ENCODE results near the gene BCAS1.

BCAS1 gene

GRCh38 chr20:53930651-53931504 lies 139.5 kb downstream of the BCAS1 start:
- H2BK120ac ChIP-seq (ENCODE audit: insufficient read depth, low read length, poor library complexity) = no peak overlapping the region
- no peak overlapping the region for H3K27ac ChIP-seq (ENCODE audit: low read depth, low read length)
- H3K4me3 ChIP-seq (ENCODE audit: low read depth, low read length) = no peak overlapping the region
- H3K79me2 ChIP-seq (ENCODE audit: control insufficient read depth, insufficient read depth, low read length, poor library complexity) = no peaks in the 10 kb centered on the region
- H3K9me3 ChIP-seq (ENCODE audit: insufficient read depth, low read depth, low read length) = no peaks in the 10 kb centered on the region
- H3K9ac ChIP-seq (ENCODE audit: low read length) = no peak overlapping the region
- H3K4me1 ChIP-seq (ENCODE audit: control insufficient read depth in 1 of 2, insufficient read depth in 2 of 2, low read length in 2 of 2) = peaks cover 0 to 2% of the 10 kb centered on the region in 2 experiments
- H3K79me1 ChIP-seq (ENCODE audit: low read length) = peaks cover 2% of the 10 kb centered on the region
- WGBS (ENCODE audit: extremely low coverage, insufficient coverage, insufficient read length) = no CpG with 5 or more reads among the region's 3 CpGs
- no peak overlapping the region for H4K12ac ChIP-seq (ENCODE audit: low read depth, low read length)
- H4K8ac ChIP-seq (ENCODE audit: low read depth, low read length) = no peak overlapping the region
- H3K36me3 ChIP-seq (ENCODE audit: control insufficient read depth in 1 of 2, insufficient read depth in 2 of 2, low read length in 2 of 2) = no peaks in the 10 kb centered on the region
- no peak overlapping the region for H2AK5ac ChIP-seq (ENCODE audit: low read length)
- no peak overlapping the region for H4K91ac ChIP-seq (ENCODE audit: low read depth, low read length)
- H2BK12ac ChIP-seq (ENCODE audit: low read length) = no peak overlapping the region
- H3K4me2 ChIP-seq (ENCODE audit: low read length) = no peak overlapping the region
- no peak overlapping the region for H3K23ac ChIP-seq (ENCODE audit: low read length)
- H3K18ac ChIP-seq (ENCODE audit: low read length) = no peak overlapping the region
- no peaks in the 10 kb centered on the region for H3K27me3 ChIP-seq (ENCODE audit: insufficient read depth, low read length)
- peak in 1 of 2 donors; percentile 21 for DNase-seq
- no peak overlapping the region for H3K4ac ChIP-seq (ENCODE audit: low read depth, low read length)
- H3K14ac ChIP-seq (ENCODE audit: low read length) = no peak overlapping the region
- no peak overlapping the region for H2BK5ac ChIP-seq (ENCODE audit: low read depth, low read length, poor library complexity)
- no peak overlapping the region for H2AFZ ChIP-seq (ENCODE audit: insufficient read depth, low read length, poor library complexity)

DNA sequence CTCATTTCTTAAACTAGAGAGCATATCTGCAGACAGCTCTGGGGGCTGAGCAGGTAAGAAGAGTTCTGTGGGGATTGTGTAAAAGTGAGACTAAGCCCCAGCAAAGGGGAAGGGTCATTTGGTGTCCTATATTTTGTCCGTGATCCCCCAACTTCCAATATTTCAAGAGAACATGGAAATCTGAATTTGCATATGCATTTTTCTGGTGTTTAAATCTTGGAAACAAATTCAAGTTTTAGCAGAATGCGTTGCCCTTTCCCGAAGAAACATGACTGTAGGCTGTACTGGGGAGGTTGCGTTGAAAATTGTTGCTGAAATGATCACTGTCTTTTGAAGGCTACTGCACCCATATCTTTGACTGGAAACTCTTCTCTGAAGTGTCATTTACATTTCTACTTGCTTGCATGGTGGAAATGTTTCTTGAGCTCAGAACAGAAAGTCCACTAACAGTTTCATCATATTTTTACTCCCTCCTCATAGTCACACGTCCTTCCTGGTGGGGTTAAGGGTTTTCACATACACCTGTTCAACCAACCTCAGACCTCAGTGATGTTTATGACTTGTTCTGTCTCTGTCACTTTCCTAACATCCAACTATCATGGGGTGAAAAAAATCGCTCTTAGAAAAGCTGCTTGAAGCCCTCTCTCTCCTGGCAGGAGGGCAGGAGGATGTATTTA lies 140.3 kb downstream of the BCAS1 start:
- Histone ChIP-seq H4K8ac (ENCODE audit: low read depth, low read length) (no peak overlapping the region), H2BK12ac (ENCODE audit: low read length) (no peak overlapping the region), H3K4me2 (ENCODE audit: low read length) (no peak overlapping the region), H3K27ac (ENCODE audit: low read depth, low read length) (no peak overlapping the region), H3K23ac (ENCODE audit: low read length) (no peak overlapping the region), H3K4ac (ENCODE audit: low read depth, low read length) (no peak overlapping the region), H4K12ac (ENCODE audit: low read depth, low read length) (no peak overlapping the region), H3K79me2 (ENCODE audit: control insufficient read depth, insufficient read depth, low read length, poor library complexity) (no peaks in the 10 kb centered on the region), H3K9me3 (ENCODE audit: insufficient read depth, low read depth, low read length) (no peaks in the 10 kb centered on the region), H3K14ac (ENCODE audit: low read length) (no peak overlapping the region), H3K79me1 (ENCODE audit: low read length) (peaks cover 2% of the 10 kb centered on the region), H2AK5ac (ENCODE audit: low read length) (no peak overlapping the region), H3K18ac (ENCODE audit: low read length) (no peak overlapping the region), H3K27me3 (ENCODE audit: insufficient read depth, low read length) (no peaks in the 10 kb centered on the region), H4K91ac (ENCODE audit: low read depth, low read length) (no peak overlapping the region), H3K4me1 (ENCODE audit: control insufficient read depth in 1 of 2, insufficient read depth in 2 of 2, low read length in 2 of 2) (no peaks in the 10 kb centered on the region), H2AFZ (ENCODE audit: insufficient read depth, low read length, poor library complexity) (no peak overlapping the region), H3K36me3 (ENCODE audit: control insufficient read depth in 1 of 2, insufficient read depth in 2 of 2, low read length in 2 of 2) (no peaks in the 10 kb centered on the region), H2BK5ac (ENCODE audit: low read depth, low read length, poor library complexity) (no peak overlapping the region), H3K9ac (ENCODE audit: low read length) (no peak overlapping the region), H2BK120ac (ENCODE audit: insufficient read depth, low read length, poor library complexity) (no peak overlapping the region), H3K4me3 (ENCODE audit: low read depth, low read length) (no peak overlapping the region)
- DNase-seq = no peak
- WGBS (ENCODE audit: extremely low coverage, insufficient coverage, insufficient read length) = no CpG with 5 or more reads among the region's 6 CpGs

DNA sequence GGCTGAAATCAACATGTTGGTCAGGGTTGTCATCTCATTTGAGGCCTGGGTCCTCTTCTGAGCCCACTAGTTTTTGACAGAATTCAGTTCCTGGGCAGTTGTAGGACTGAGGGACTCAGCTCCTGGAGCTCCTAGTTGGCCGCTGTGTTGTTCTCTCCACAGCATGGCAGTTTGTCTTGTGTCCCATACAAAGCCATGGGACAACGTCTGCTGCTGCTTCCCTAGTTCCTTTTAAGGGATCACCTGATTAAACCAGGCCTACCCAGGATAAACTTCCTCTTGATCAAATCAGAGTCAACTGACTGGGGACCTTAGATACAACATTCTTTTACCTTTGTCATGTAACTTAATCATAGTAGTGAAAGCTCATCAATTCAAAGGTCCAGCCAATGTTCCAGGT lies 141.0 kb downstream of the BCAS1 start:
- Histone ChIP-seq H2BK12ac (ENCODE audit: low read length) (peak overlapping the region; percentile 64), H2BK120ac (ENCODE audit: insufficient read depth, low read length, poor library complexity) (no peak overlapping the region), H2BK5ac (ENCODE audit: low read depth, low read length, poor library complexity) (no peak overlapping the region), H3K36me3 (ENCODE audit: control insufficient read depth in 1 of 2, insufficient read depth in 2 of 2, low read length in 2 of 2) (no peaks in the 10 kb centered on the region), H3K79me1 (ENCODE audit: low read length) (peaks cover 2% of the 10 kb centered on the region), H2AFZ (ENCODE audit: insufficient read depth, low read length, poor library complexity) (no peak overlapping the region), H3K14ac (ENCODE audit: low read length) (no peak overlapping the region), H3K4me1 (ENCODE audit: control insufficient read depth in 1 of 2, insufficient read depth in 2 of 2, low read length in 2 of 2) (no peaks in the 10 kb centered on the region), H3K27me3 (ENCODE audit: insufficient read depth, low read length) (no peaks in the 10 kb centered on the region), H3K4me2 (ENCODE audit: low read length) (no peak overlapping the region), H2AK5ac (ENCODE audit: low read length) (no peak overlapping the region), H3K27ac (ENCODE audit: low read depth, low read length) (no peak overlapping the region), H3K4me3 (ENCODE audit: low read depth, low read length) (no peak overlapping the region), H3K23ac (ENCODE audit: low read length) (no peak overlapping the region), H3K9me3 (ENCODE audit: insufficient read depth, low read depth, low read length) (no peaks in the 10 kb centered on the region), H3K79me2 (ENCODE audit: control insufficient read depth, insufficient read depth, low read length, poor library complexity) (no peaks in the 10 kb centered on the region), H3K9ac (ENCODE audit: low read length) (no peak overlapping the region), H3K18ac (ENCODE audit: low read length) (no peak overlapping the region), H4K12ac (ENCODE audit: low read depth, low read length) (no peak overlapping the region), H4K8ac (ENCODE audit: low read depth, low read length) (no peak overlapping the region), H4K91ac (ENCODE audit: low read depth, low read length) (no peak overlapping the region), H3K4ac (ENCODE audit: low read depth, low read length) (no peak overlapping the region)
- DNase-seq = no peak
- WGBS (ENCODE audit: extremely low coverage, insufficient coverage, insufficient read length) = no CpG with 5 or more reads among the region's 2 CpGs

- Histone ChIP-seq H3K9me3 (ENCODE audit: insufficient read depth, low read depth, low read length) (no peaks in the 10 kb centered on the region), H3K4me3 (ENCODE audit: low read depth, low read length) (no peak overlapping the region), H3K4me2 (ENCODE audit: low read length) (no peak overlapping the region), H3K4ac (ENCODE audit: low read depth, low read length) (no peak overlapping the region), H4K91ac (ENCODE audit: low read depth, low read length) (no peak overlapping the region), H4K12ac (ENCODE audit: low read depth, low read length) (no peak overlapping the region), H3K9ac (ENCODE audit: low read length) (no peak overlapping the region), H2BK120ac (ENCODE audit: insufficient read depth, low read length, poor library complexity) (no peak overlapping the region), H3K27ac (ENCODE audit: low read depth, low read length) (no peak overlapping the region), H2BK5ac (ENCODE audit: low read depth, low read length, poor library complexity) (no peak overlapping the region), H3K79me2 (ENCODE audit: control insufficient read depth, insufficient read depth, low read length, poor library complexity) (no peaks in the 10 kb centered on the region), H3K18ac (ENCODE audit: low read length) (no peak overlapping the region), H3K79me1 (ENCODE audit: low read length) (peaks cover 2% of the 10 kb centered on the region), H3K4me1 (ENCODE audit: control insufficient read depth in 1 of 2, insufficient read depth in 2 of 2, low read length in 2 of 2) (no peaks in the 10 kb centered on the region), H3K36me3 (ENCODE audit: control insufficient read depth in 1 of 2, insufficient read depth in 2 of 2, low read length in 2 of 2) (no peaks in the 10 kb centered on the region), H3K23ac (ENCODE audit: low read length) (no peak overlapping the region), H2AFZ (ENCODE audit: insufficient read depth, low read length, poor library complexity) (no peak overlapping the region), H2AK5ac (ENCODE audit: low read length) (no peak overlapping the region), H2BK12ac (ENCODE audit: low read length) (no peak overlapping the region), H3K27me3 (ENCODE audit: insufficient read depth, low read length) (no peaks in the 10 kb centered on the region), H3K14ac (ENCODE audit: low read length) (no peak overlapping the region), H4K8ac (ENCODE audit: low read depth, low read length) (no peak overlapping the region)
- no CpG with 5 or more reads among the region's 7 CpGs for WGBS (ENCODE audit: extremely low coverage, insufficient coverage, insufficient read length)
- DNase-seq = no peak
Measured at GRCh38 chr20:53927990-53928389, 142.4 kb downstream of the BCAS1 start.

Data from trophoblast cell (in vitro differentiated cells and primary cell).